Mucosa of descending colon (tissue), 3 donors: ENCODE measurements around the gene CELA1. TPM values are rescaled to one million over a fixed set of nuclear protein-coding genes. Genes with fewer than 3 reads are reported as not detected.
A peak's percentile ranks its signal among the peaks of the same experiment; 100 is the strongest.

Experiments
- ATAC-seq: fragments of 200-7000 bp; cut with Tn5 transposase; one replicate; pipeline ENCODE4 v1.9.1; 2020; ENCODE audit warnings: mild to moderate bottlenecking, moderate library complexity
- DNase-seq, 3 donors: peaks; one replicate each; pipeline ENCODE4 v3.0.0-alpha.2; 2020
- H3K36me3 ChIP-seq: fragments of 200-600 bp; one replicate; pipeline ENCODE4 v1.8.0; 2021; ENCODE audit warnings: low read depth, mild to moderate bottlenecking
- H3K4me1 ChIP-seq: fragments of 200-600 bp; one replicate; pipeline ENCODE4 v1.8.0; 2021; ENCODE audit warnings: low read depth, mild to moderate bottlenecking
- H3K4me3 ChIP-seq: fragments of 200-600 bp; one replicate; pipeline ENCODE4 v1.8.0; 2021; ENCODE audit warnings: mild to moderate bottlenecking
- H3K9me3 ChIP-seq: fragments of 200-600 bp; one replicate; pipeline ENCODE4 v1.8.0; 2021; ENCODE audit warnings: mild to moderate bottlenecking
- intact Hi-C, 2 donors: fragments of 100-400 bp; cut with DNase I in 1 of 2; cut with micrococcal nuclease in 1 of 2; formaldehyde crosslinking; loops; one replicate each; pipeline versions ENCODE4 v1.11.0 to v1.11.1; 2022; cut with DNase I, micrococcal nuclease
- long read RNA-seq, 2 donors: library from polyadenylated mRNA; unstranded; transcript quantifications; one replicate each; pipeline ENCODE4 v2.0.0, GENCODE V29; 2019 to 2021
- total RNA-seq, 3 donors: library from RNA; stranded (reverse); fragmentation: NEBNext Ultra II Directional in 2 of 3; extraction: Animal tissue kit (Norgen Biotek cat#: 25700) in 2 of 3; gene quantifications; one replicate each; pipeline versions ENCODE4 v1.2.1 to v1.2.4, GENCODE V29; 2021 to 2023
- TF ChIP-seq, protein P1 (sequence below): fragments of 200-600 bp; IDR thresholded peaks from one replicate; pipeline ENCODE4 v1.8.0; 2022; ENCODE audit warnings: antibody characterized with exemption, mild to moderate bottlenecking
- donor health status: DM: no; HTN: no; CAD: no; lungs with moderate emphysema.
- donor health status: DM: no; HTN: no; CAD: no.
- donor health status: DM: no; HTN: yes; CAD: no.

The CELA1 gene
- total RNA-seq, result not detected
- long read RNA-seq, donor 1, result 0 reads
- long read RNA-seq, donor 2, result 0 reads

DNA sequence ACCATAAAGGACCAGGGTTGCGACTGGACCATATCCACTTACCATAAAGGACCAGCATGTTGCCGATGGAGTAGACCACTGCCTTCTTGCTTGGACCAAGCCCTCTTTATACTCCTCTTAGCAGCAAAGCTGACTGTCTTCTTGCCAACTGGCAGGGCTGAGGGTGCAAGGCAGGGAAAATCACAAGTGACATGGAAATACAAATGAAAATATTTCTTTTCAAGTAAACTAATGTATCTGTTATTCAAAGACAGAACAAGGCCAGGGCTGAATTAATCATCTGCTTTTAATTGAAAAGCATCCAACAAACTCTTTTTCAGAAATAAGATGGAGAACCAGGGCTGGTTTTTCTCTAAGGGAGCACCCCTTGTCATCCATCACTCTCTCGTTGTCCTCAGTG lies at the start of gene CELA1:
Gene CELA1, minus strand, starts transcription at position 99 of the 400 bp plus-strand sequence. Its CDS starts 41 bp downstream, at position 58.
- DNase-seq, result no peak
- ATAC-seq, result no peak
- H3K4me1 ChIP-seq, result no peaks in the 10 kb centered on the region
- no peaks in the 10 kb centered on the region for H3K36me3 ChIP-seq
- H3K4me3 ChIP-seq, result no peak within 1 kb of the TSS
- TF ChIP-seq, protein P1, sequence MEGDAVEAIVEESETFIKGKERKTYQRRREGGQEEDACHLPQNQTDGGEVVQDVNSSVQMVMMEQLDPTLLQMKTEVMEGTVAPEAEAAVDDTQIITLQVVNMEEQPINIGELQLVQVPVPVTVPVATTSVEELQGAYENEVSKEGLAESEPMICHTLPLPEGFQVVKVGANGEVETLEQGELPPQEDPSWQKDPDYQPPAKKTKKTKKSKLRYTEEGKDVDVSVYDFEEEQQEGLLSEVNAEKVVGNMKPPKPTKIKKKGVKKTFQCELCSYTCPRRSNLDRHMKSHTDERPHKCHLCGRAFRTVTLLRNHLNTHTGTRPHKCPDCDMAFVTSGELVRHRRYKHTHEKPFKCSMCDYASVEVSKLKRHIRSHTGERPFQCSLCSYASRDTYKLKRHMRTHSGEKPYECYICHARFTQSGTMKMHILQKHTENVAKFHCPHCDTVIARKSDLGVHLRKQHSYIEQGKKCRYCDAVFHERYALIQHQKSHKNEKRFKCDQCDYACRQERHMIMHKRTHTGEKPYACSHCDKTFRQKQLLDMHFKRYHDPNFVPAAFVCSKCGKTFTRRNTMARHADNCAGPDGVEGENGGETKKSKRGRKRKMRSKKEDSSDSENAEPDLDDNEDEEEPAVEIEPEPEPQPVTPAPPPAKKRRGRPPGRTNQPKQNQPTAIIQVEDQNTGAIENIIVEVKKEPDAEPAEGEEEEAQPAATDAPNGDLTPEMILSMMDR, result no peak
- intact Hi-C loops, result loop anchor here in 1 of 2 donors (10.0 kb wide), 1 partner anchor 532 kb away; no protein-coding TSS in a partner anchor
- no peaks in the 10 kb centered on the region for H3K9me3 ChIP-seq

DNA sequence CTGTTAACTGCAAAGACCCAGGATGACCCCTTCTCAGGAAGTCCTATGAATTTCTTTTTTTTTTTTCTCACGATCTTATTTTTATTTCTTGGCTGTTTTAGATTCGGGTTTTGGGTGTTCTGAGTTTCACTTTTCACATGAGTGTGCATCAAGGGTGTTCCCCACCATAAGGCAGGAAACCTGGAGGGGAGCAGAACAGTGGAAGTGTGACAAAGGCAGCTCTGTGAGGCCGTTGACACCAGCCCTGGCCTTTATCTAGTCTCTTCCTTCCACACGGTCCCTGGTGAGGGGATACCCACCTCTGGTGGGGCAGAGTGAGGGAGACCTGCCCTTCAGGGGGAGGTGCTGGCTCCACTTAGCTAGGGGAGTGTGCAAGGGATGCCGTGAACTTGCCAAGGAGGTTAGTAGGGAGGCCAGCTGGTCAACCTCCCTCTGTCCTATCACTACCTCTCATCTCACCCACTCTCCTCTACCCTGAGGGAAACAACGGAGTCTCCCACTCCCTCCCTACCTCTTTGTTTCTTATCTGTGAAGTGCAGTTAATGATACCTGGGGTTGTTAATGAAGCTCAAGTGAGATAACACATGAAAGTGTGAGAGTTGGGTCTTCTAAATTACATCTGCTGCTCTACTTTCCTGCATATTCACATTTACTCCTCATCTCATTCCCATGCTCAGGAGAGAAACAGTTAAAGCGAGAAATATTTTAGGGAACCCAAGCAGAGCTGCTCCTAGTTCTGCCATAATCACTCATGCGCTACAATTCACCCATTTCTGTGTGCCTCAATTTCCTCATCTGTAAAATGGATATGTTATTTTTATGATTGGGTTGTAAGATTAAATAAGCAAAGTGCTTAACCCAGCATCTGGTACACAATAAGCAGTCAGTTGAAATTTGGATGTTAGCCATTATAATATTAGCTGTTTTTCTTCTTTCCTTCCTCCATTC lies 49.1 kb upstream of the CELA1 start:
- intact Hi-C loops, result no loop called here
- TF ChIP-seq, protein P1, result no peak
- no peak overlapping the region for H3K4me3 ChIP-seq
- H3K36me3 ChIP-seq, result no peaks in the 10 kb centered on the region
- ATAC-seq, result no peak
- DNase-seq, result no peak
- peaks cover 23% of the 10 kb centered on the region for H3K4me1 ChIP-seq
- H3K9me3 ChIP-seq, result no peaks in the 10 kb centered on the region

DNA sequence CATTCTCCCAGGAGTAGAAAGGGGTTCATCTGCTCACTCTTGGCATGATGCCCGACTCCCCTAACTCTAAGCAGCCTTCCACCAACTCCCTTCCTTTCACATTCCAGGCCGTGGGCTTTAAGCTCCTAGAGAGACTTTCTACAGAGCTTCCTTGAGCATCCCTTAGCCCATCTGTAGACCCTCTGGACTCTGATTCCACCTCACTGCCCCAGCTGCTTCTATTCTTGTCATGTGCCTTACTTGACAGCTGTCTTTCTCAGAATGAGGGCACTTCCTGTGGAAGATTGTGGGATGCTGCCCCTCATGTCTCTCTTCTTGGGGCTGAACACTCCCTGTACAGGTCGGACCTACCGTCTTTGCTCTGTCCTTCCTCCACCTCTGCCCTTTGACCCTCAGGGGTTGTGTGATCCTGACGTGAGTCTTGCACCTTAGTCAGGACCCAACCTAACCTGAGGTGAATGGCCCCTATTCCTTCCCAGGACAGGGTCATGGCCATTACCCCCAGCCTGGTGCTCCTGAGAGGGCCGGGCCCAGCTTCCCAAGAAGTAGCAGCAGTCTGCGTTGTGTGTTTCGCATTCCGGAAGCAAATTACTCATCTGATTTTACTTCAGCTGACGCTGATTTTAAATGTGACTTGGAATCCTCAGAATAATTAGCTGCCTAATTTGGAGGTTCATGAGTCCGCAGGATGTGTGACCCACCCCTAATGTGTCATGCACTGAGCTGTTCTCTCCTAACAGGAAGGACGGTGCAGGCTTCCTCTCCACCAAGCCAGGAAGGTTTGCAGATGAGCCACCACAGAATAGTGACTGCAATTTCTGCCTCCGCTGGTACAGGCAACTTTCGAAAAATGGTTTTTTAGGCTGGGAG lies 47.4 kb upstream of the CELA1 start:
- H3K4me3 ChIP-seq, result no peak overlapping the region
- H3K9me3 ChIP-seq, result no peaks in the 10 kb centered on the region
- H3K4me1 ChIP-seq, result peaks cover 21% of the 10 kb centered on the region
- TF ChIP-seq, protein P1, result no peak
- DNase-seq, result no peak
- H3K36me3 ChIP-seq, result no peaks in the 10 kb centered on the region
- no peak for ATAC-seq
- intact Hi-C loops, result no loop called here

DNA sequence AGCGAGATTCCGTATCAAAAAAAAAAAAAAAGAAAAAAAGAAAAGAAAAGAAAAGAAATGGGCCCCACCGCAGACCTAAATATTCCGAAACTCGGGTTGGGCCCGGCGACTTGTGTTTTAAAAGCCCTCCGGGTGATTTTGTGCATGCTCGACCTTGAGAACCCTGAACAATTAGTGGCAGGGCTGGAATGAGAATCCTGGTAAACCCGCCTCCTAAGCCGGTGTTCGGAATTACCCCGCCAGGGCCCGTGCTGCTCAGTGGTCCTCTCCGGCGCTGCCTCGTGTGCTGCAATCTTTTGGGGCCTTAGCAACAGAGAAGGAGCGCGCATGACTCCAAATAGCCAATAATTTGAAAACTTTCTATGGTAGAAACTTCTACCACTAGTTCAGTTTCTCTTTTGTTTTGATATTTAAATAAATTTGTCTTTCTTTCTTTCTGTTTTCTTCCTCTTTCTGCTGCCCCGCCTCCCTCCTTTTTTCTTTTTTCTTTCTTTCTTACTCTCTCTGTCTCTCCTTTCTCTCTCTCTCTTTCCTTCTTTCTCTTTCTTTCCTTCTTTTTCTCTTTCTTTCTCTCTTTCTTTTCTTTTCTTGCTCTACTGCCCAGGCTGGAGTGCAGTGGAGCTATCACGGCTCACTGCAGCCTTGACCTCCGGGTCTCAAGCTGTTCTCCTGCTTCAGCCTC lies 46.2 kb upstream of the CELA1 start:
- TF ChIP-seq, protein P1, result no peak
- peak in 2 of 3 donors; percentile 42 to 47 for DNase-seq
- H3K36me3 ChIP-seq, result no peaks in the 10 kb centered on the region
- ATAC-seq, result peak; percentile 14
- intact Hi-C loops, result no loop called here
- H3K4me1 ChIP-seq, result peaks cover 14% of the 10 kb centered on the region
- H3K4me3 ChIP-seq, result no peak overlapping the region
- no peaks in the 10 kb centered on the region for H3K9me3 ChIP-seq
